Measurements from ENCODE around the gene FOXP1. TPM values are rescaled to one million over a fixed set of nuclear protein-coding genes. Genes with fewer than 3 reads are reported as not detected.

FOXP1 gene
- total RNA-seq, 1 donor from 2014 or later: 107 TPM

GRCh38 chr3:71380096-71380495 lies 203.4 kb downstream of the FOXP1 start:
- no peak overlapping the region for H3K27ac Mint-ChIP-seq (ENCODE audit: unreplicated experiment)
- no peak overlapping the region for H3K4me3 Mint-ChIP-seq (ENCODE audit: unreplicated experiment)
- TF ChIP-seq EZH2 (IDR thresholded peaks at IDR 0.05; ENCODE audit: insufficient read depth, low read length): no peak
- TF ChIP-seq CTCF (IDR thresholded peaks at IDR 0.05; ENCODE audit: insufficient read depth, low read depth, low read length): peak; percentile 23
- no peaks in the 10 kb centered on the region for H3K9me3 ChIP-seq (ENCODE audit: insufficient read depth, low read depth, low read length)
- no peaks in the 10 kb centered on the region for H3K36me3 ChIP-seq (ENCODE audit: insufficient read depth, low read length)
- DNase-seq (ENCODE audit: low read depth) (peak; percentile 39), FAIRE-seq (peak; percentile 26)
- H3K27ac ChIP-seq (ENCODE audit: low read depth, low read length): no peak overlapping the region
- H3K4me1 Mint-ChIP-seq (ENCODE audit: low read depth, unreplicated experiment): peaks cover 25% of the 10 kb centered on the region
- no peaks in the 10 kb centered on the region for H3K27me3 Mint-ChIP-seq (ENCODE audit: low read depth, unreplicated experiment)
- H3K79me2 ChIP-seq (ENCODE audit: insufficient read depth, low read length): peaks cover 80% of the 10 kb centered on the region
- H3K9ac ChIP-seq (ENCODE audit: low read length): no peak overlapping the region
- H3K36me3 Mint-ChIP-seq (ENCODE audit: low read depth, unreplicated experiment): peaks cover 7% of the 10 kb centered on the region
- peaks cover 15% of the 10 kb centered on the region for H3K4me1 ChIP-seq (ENCODE audit: insufficient read depth, low read length)
- no peaks in the 10 kb centered on the region for H3K27me3 ChIP-seq (ENCODE audit: insufficient read depth, low read length)
- no peak overlapping the region for H2AFZ ChIP-seq (ENCODE audit: low read depth, low read length)
- H3K4me3 ChIP-seq (ENCODE audit: insufficient read depth, low read depth, low read length): no peak overlapping the region
- peaks cover 66% of the 10 kb centered on the region for H4K20me1 ChIP-seq (ENCODE audit: insufficient read depth, low read length)
- peak overlapping the region; percentile 9 for H3K4me2 ChIP-seq (ENCODE audit: low read length)
- H3K9me3 Mint-ChIP-seq (ENCODE audit: unreplicated experiment): no peaks in the 10 kb centered on the region

DNA sequence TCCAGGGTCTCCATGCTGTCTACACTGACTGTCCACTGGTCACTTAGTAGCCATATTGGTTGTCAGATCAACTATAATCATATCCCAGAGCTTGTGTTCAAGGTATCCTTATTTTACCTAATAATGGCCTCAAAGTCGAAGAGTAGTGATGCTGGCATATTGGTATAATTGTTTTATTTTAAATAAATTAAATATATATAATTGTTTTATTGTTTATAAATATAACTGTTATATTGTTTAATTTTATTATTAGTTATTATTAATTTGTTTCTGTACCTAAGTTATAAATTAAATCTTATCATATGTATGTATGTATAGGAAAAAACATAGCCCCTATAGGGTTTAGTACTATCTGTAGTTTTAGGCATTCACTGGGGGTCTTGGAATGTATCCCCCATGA lies 205.0 kb downstream of the FOXP1 start:
- H3K4me1 ChIP-seq (ENCODE audit: insufficient read depth, low read length): peaks cover 4% of the 10 kb centered on the region
- TF ChIP-seq EZH2 (IDR thresholded peaks at IDR 0.05; ENCODE audit: insufficient read depth, low read length) (no peak), CTCF (IDR thresholded peaks at IDR 0.05; ENCODE audit: insufficient read depth, low read depth, low read length) (no peak)
- H3K4me2 ChIP-seq (ENCODE audit: low read length): no peak overlapping the region
- H3K27ac ChIP-seq (ENCODE audit: low read depth, low read length): no peak overlapping the region
- Mint-ChIP-seq H3K27me3 (ENCODE audit: low read depth, unreplicated experiment) (no peaks in the 10 kb centered on the region), H3K9me3 (ENCODE audit: unreplicated experiment) (no peaks in the 10 kb centered on the region), H3K36me3 (ENCODE audit: low read depth, unreplicated experiment) (peaks cover 7% of the 10 kb centered on the region), H3K4me3 (ENCODE audit: unreplicated experiment) (no peak overlapping the region), H3K27ac (ENCODE audit: unreplicated experiment) (no peak overlapping the region), H3K4me1 (ENCODE audit: low read depth, unreplicated experiment) (peaks cover 12% of the 10 kb centered on the region)
- FAIRE-seq: no peak
- no peak overlapping the region for H3K4me3 ChIP-seq (ENCODE audit: insufficient read depth, low read depth, low read length)
- peaks cover 59% of the 10 kb centered on the region for H4K20me1 ChIP-seq (ENCODE audit: insufficient read depth, low read length)
- DNase-seq (ENCODE audit: low read depth): no peak
- peaks cover 77% of the 10 kb centered on the region for H3K79me2 ChIP-seq (ENCODE audit: insufficient read depth, low read length)
- no peaks in the 10 kb centered on the region for H3K36me3 ChIP-seq (ENCODE audit: insufficient read depth, low read length)
- H3K9me3 ChIP-seq (ENCODE audit: insufficient read depth, low read depth, low read length): no peaks in the 10 kb centered on the region
- H3K9ac ChIP-seq (ENCODE audit: low read length): no peak overlapping the region
- H2AFZ ChIP-seq (ENCODE audit: low read depth, low read length): no peak overlapping the region
- H3K27me3 ChIP-seq (ENCODE audit: insufficient read depth, low read length): no peaks in the 10 kb centered on the region

GRCh38 chr3:71376911-71377310 lies 206.6 kb downstream of the FOXP1 start:
- FAIRE-seq: no peak
- TF ChIP-seq CTCF (IDR thresholded peaks at IDR 0.05; ENCODE audit: insufficient read depth, low read depth, low read length): no peak
- TF ChIP-seq EZH2 (IDR thresholded peaks at IDR 0.05; ENCODE audit: insufficient read depth, low read length): no peak
- peaks cover 73% of the 10 kb centered on the region for H3K79me2 ChIP-seq (ENCODE audit: insufficient read depth, low read length)
- no peak overlapping the region for H2AFZ ChIP-seq (ENCODE audit: low read depth, low read length)
- H3K4me1 ChIP-seq (ENCODE audit: insufficient read depth, low read length): peaks cover 4% of the 10 kb centered on the region
- DNase-seq (ENCODE audit: low read depth): no peak
- H3K27ac Mint-ChIP-seq (ENCODE audit: unreplicated experiment): no peak overlapping the region
- H3K27ac ChIP-seq (ENCODE audit: low read depth, low read length): no peak overlapping the region
- H3K36me3 Mint-ChIP-seq (ENCODE audit: low read depth, unreplicated experiment): peaks cover 7% of the 10 kb centered on the region
- peaks cover 5% of the 10 kb centered on the region for H3K4me1 Mint-ChIP-seq (ENCODE audit: low read depth, unreplicated experiment)
- H3K9me3 ChIP-seq (ENCODE audit: insufficient read depth, low read depth, low read length): no peaks in the 10 kb centered on the region
- peaks cover 57% of the 10 kb centered on the region for H4K20me1 ChIP-seq (ENCODE audit: insufficient read depth, low read length)
- no peak overlapping the region for H3K4me3 ChIP-seq (ENCODE audit: insufficient read depth, low read depth, low read length)
- no peaks in the 10 kb centered on the region for H3K27me3 ChIP-seq (ENCODE audit: insufficient read depth, low read length)
- peaks cover under 1% of the 10 kb centered on the region for H3K9me3 Mint-ChIP-seq (ENCODE audit: unreplicated experiment)
- no peaks in the 10 kb centered on the region for H3K36me3 ChIP-seq (ENCODE audit: insufficient read depth, low read length)
- no peak overlapping the region for H3K9ac ChIP-seq (ENCODE audit: low read length)
- no peak overlapping the region for H3K4me3 Mint-ChIP-seq (ENCODE audit: unreplicated experiment)
- H3K27me3 Mint-ChIP-seq (ENCODE audit: low read depth, unreplicated experiment): no peaks in the 10 kb centered on the region
- no peak overlapping the region for H3K4me2 ChIP-seq (ENCODE audit: low read length)

Measured in astrocyte (in vitro differentiated cells and primary cell).